ENCODE data around the gene OR51E1. TPM values are rescaled to one million over a fixed set of nuclear protein-coding genes. Genes with fewer than 3 reads are reported as not detected.

Gene OR51E1
- total and polyA plus RNA-seq, 10 of the 15 experiments (the other 5 are each of a cell fraction or from before 2014, with no cell fraction given): not detected

DNA sequence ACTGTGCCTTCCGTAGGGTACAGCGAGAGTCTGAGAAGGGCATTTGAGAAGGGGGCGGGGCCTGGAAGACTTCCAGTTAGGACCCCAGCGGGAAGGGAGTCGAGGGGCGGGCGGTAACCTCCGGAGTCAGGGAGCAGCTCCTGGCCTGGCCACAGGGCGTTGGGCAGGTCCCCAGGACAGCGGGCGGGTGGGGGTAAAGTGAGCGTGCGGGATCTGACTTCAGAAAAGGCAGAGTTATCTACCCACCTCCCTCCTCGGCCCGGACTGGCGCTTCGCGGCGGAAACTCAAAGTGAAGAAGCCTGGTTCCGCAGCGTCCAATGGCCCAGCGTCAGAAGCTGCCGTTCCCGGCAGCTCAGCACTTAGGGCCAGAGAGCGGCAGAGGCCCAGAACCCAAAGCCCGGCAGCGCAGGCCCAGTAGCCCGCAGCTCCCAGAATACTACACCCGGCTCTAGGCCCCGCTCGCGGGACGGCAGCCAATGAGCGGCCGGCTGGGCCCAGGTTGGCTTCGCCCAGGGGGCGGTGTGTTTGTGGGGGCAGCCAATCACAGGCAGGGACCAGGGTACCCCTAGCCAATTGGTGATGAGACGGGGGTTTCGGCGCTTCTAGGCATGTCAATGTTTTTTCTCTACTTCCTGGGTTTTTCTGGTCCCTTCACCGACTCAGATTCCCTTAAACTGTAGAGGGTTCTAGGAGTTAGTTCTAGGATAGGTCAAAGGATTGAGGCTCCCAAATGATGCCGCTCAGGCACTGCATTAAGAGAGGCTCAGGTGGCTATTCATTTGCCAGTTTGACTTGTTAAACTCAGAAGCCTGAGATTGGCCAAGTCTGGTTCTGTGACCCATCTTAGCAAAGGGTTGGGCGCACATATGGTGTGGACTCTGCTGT lies 35.8 kb upstream of the OR51E1 start, which contains the start of gene TRIM68:
TSS of gene TRIM68 (minus strand) at position 451 of the 886 bp plus-strand sequence. CDS start 2,727 bp downstream, outside the sequence.
- Histone ChIP-seq H3K79me2 (ENCODE audit: control insufficient read depth, insufficient read depth, low read length) (peaks cover 3% of the 10 kb centered on the region; the same call in 1 of the 2 replicates), H3K9ac (ENCODE audit: control insufficient read depth, insufficient read depth, low read length) (peak within 1 kb of the TSS; percentile 82), H3K36me3 (ENCODE audit: control insufficient read depth in 2 of 2, insufficient read depth in 2 of 2, low read length in 1 of 2) (no peaks in the 10 kb centered on the region; a peak in 1 of 4 replicates), H3K4me1 (ENCODE audit: control insufficient read depth, insufficient read depth, low read length) (peaks cover 3% of the 10 kb centered on the region; the same call in 1 of the 2 replicates), H3K27ac (ENCODE audit: control insufficient read depth, insufficient read depth) (peak within 1 kb of the TSS; percentile 77), H3K4me3 (peak within 1 kb of the TSS; percentile 70), H3K4me2 (ENCODE audit: control insufficient read depth, insufficient read depth) (peak within 1 kb of the TSS; percentile 90), H3K27me3 (replicated peaks in 1 of 2; ENCODE audit: control insufficient read depth in 2 of 2, insufficient read depth in 2 of 2, low read length in 1 of 2) (no peaks in the 10 kb centered on the region), H2AFZ (ENCODE audit: control insufficient read depth, low read depth, low read length) (peak within 1 kb of the TSS; percentile 98), H3K9me3 (replicated peaks; ENCODE audit: control insufficient read depth, insufficient read depth, low read length) (no peaks in the 10 kb centered on the region; the same call in 2 of the 3 replicates), H4K20me1 (ENCODE audit: control insufficient read depth, insufficient read depth) (no peaks in the 10 kb centered on the region)
- in situ Hi-C loops (cut with MboI): no loop called here
- intact Hi-C loops (cut with micrococcal nuclease; ENCODE audit: unreplicated experiment): no loop called here
- BruUV-seq (replicated peaks): TSS peak; percentile 68
- WGBS (ENCODE audit: insufficient coverage, insufficient replicate concordance, low lambda C conversion rate, missing lambda C conversion rate): 1% methylated on average over 40 of the region's 43 CpGs
- ATAC-seq (peak; percentile 100), FAIRE-seq (peak; percentile 80), DNase-seq (ENCODE audit: low read depth, low spot score) (peak; percentile 82)
- CTCF ChIA-PET: interaction anchor here (0.7 to 2.5 kb wide), 7 partner anchors 9 to 771 kb away, joined by 3 to 13 read pairs (median 4); partner anchors contain the start of genes OR51D1 and OR52I1
- RAD21 ChIA-PET (ENCODE audit: unreplicated experiment): interaction anchor here (0.6 to 0.9 kb wide), 2 partner anchors 377 to 420 kb away, joined by 3 read pairs; no protein-coding TSS in a partner anchor
- SMC1A ChIA-PET (ENCODE audit: uncharacterized antibody, unreplicated experiment): interaction anchor here (1.0 kb wide), 1 partner anchor 17 kb away, joined by 4 read pairs; no protein-coding TSS in a partner anchor
- POLR2A ChIA-PET: interaction anchor here (0.6 kb wide), 2 partner anchors 1714 to 1989 kb away, joined by 3 read pairs; no protein-coding TSS in a partner anchor
- TF ChIP-seq SREBF1 (IDR thresholded peaks at IDR 0.05; ENCODE audit: low read length): no peak
- TF ChIP-seq, protein P1, sequence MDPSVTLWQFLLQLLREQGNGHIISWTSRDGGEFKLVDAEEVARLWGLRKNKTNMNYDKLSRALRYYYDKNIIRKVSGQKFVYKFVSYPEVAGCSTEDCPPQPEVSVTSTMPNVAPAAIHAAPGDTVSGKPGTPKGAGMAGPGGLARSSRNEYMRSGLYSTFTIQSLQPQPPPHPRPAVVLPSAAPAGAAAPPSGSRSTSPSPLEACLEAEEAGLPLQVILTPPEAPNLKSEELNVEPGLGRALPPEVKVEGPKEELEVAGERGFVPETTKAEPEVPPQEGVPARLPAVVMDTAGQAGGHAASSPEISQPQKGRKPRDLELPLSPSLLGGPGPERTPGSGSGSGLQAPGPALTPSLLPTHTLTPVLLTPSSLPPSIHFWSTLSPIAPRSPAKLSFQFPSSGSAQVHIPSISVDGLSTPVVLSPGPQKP (IDR thresholded peaks at IDR 0.05; ENCODE audit: low read depth, low read length): no peak
- peak; percentile 84 for TF ChIP-seq POLR2A (IDR thresholded peaks at IDR 0.05; ENCODE audit: low read depth, low read length)
- no peak for TF ChIP-seq ZBED1 (IDR thresholded peaks at IDR 0.05; ENCODE audit: borderline replicate concordance)
- no peak for TF ChIP-seq JUND (IDR thresholded peaks at IDR 0.05; ENCODE audit: low read depth, low read length)
- TF ChIP-seq BACH1 (IDR thresholded peaks at IDR 0.05; ENCODE audit: borderline replicate concordance): no peak
- TF ChIP-seq SREBF2 (IDR thresholded peaks at IDR 0.05; ENCODE audit: low read length): no peak
- peak; percentile 49 for TF ChIP-seq SIN3A (IDR thresholded peaks at IDR 0.05; ENCODE audit: low read depth, low read length)
- peak; percentile 90 for TF ChIP-seq CHD2 (IDR thresholded peaks at IDR 0.05; ENCODE audit: borderline replicate concordance, low read depth, low read length)
- TF ChIP-seq POLR2AphosphoS5 (IDR thresholded peaks at IDR 0.05; ENCODE audit: low read length): peak; percentile 81
- TF ChIP-seq, protein P2, sequence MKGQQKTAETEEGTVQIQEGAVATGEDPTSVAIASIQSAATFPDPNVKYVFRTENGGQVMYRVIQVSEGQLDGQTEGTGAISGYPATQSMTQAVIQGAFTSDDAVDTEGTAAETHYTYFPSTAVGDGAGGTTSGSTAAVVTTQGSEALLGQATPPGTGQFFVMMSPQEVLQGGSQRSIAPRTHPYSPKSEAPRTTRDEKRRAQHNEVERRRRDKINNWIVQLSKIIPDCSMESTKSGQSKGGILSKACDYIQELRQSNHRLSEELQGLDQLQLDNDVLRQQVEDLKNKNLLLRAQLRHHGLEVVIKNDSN (IDR thresholded peaks at IDR 0.05; ENCODE audit: borderline replicate concordance, extremely low read length, insufficient read depth, low read depth, low read length): no peak
- TF ChIP-seq MEF2A (IDR thresholded peaks at IDR 0.05; ENCODE audit: insufficient read depth, low read depth, low read length): no peak
- TF ChIP-seq, protein P3, sequence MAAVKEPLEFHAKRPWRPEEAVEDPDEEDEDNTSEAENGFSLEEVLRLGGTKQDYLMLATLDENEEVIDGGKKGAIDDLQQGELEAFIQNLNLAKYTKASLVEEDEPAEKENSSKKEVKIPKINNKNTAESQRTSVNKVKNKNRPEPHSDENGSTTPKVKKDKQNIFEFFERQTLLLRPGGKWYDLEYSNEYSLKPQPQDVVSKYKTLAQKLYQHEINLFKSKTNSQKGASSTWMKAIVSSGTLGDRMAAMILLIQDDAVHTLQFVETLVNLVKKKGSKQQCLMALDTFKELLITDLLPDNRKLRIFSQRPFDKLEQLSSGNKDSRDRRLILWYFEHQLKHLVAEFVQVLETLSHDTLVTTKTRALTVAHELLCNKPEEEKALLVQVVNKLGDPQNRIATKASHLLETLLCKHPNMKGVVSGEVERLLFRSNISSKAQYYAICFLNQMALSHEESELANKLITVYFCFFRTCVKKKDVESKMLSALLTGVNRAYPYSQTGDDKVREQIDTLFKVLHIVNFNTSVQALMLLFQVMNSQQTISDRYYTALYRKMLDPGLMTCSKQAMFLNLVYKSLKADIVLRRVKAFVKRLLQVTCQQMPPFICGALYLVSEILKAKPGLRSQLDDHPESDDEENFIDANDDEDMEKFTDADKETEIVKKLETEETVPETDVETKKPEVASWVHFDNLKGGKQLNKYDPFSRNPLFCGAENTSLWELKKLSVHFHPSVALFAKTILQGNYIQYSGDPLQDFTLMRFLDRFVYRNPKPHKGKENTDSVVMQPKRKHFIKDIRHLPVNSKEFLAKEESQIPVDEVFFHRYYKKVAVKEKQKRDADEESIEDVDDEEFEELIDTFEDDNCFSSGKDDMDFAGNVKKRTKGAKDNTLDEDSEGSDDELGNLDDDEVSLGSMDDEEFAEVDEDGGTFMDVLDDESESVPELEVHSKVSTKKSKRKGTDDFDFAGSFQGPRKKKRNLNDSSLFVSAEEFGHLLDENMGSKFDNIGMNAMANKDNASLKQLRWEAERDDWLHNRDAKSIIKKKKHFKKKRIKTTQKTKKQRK (IDR thresholded peaks at IDR 0.05; ENCODE audit: low read depth, low read length): peak; percentile 71; the same call in 1 of the 2 replicates
- no peak for TF ChIP-seq SRF (IDR thresholded peaks at IDR 0.05; ENCODE audit: low read depth in 2 of 2, low read length in 2 of 2)
- TF ChIP-seq KLF5 (IDR thresholded peaks at IDR 0.05; ENCODE audit: partially characterized antibody): peak; percentile 27
- TF ChIP-seq STAT1 (conservative IDR thresholded peaks at IDR 0.05): no peak
- TF ChIP-seq SMC3 (IDR thresholded peaks at IDR 0.05; ENCODE audit: borderline replicate concordance, low read length): no peak
